Measurements from ENCODE around the gene USP15. TPM values are rescaled to one million over a fixed set of nuclear protein-coding genes. Genes with fewer than 3 reads are reported as not detected.
"Not testable (repeated sequence)": the region's sequence is repeated elsewhere in the genome, so short reads cannot be mapped to it uniquely, and the experiment has no call there.

Gene USP15
- total RNA-seq, 1 donor from 2014 or later: 112 TPM

DNA sequence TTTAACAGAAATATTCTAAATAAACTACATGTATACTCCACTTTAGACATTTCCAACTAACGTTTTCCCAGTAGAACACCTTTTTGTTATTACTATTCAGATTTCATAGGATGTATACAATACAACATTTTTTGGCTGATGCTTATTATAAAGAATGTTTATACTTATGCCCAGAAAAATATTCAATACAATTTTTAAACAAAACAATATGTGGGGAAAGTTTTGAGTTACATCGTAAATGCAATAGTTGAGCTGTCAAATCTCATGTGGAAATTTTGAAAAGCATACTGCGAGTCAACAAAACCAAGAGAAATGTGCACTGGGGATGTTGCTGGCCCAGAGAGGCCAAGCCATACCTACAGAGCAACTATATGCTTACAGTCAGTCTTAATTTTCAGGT is 188.2 kb downstream of the USP15 start:
- Mint-ChIP-seq H3K27me3 (peaks cover 13% of the 10 kb centered on the region), H3K27ac (no peak overlapping the region), H3K4me1 (no peaks in the 10 kb centered on the region), H3K36me3 (ENCODE audit: low read depth) (no peaks in the 10 kb centered on the region), H3K4me3 (no peak overlapping the region), H3K9me3 (peaks cover 10% of the 10 kb centered on the region)
- DNase-seq: no peak
- intact Hi-C loops (cut with micrococcal nuclease): no loop called here

DNA sequence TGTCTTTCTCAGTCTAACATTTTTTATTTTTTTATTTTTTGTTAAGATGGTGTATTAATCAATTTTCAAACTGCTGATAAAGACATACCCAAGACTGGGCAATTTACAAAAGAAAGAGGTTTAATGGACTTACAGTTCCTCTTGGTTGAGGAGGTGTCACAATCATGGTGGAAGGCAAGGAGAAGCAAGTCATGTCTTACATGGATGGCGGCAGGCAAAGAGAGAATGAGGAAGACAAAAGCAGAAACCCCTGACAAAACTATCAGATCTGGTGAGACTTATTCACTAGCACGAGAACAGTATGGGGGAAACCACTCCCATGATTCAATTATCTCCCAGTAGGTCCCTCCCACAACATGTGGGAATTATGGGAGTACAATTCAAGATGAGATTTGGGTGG is 195.2 kb downstream of the USP15 start:
- H3K4me1 Mint-ChIP-seq; H3K4me3 Mint-ChIP-seq; H3K36me3 Mint-ChIP-seq (ENCODE audit: low read depth); H3K27ac Mint-ChIP-seq; H3K9me3 Mint-ChIP-seq; intact Hi-C loops (cut with micrococcal nuclease); DNase-seq: not testable (repeated sequence)
- H3K27me3 Mint-ChIP-seq: peaks cover 15% of the 10 kb centered on the region

GRCh38 chr12:62458626-62459025 is 198.4 kb downstream of the USP15 start:
- intact Hi-C loops (cut with micrococcal nuclease): no loop called here

GRCh38 chr12:62459976-62460375 is 199.8 kb downstream of the USP15 start:
- no peak for DNase-seq
- Mint-ChIP-seq H3K9me3 (peaks cover 20% of the 10 kb centered on the region), H3K27ac (no peak overlapping the region), H3K27me3 (peaks cover 14% of the 10 kb centered on the region), H3K4me3 (no peak overlapping the region), H3K4me1 (no peaks in the 10 kb centered on the region), H3K36me3 (ENCODE audit: low read depth) (peaks cover 2% of the 10 kb centered on the region)
- intact Hi-C loops (cut with micrococcal nuclease): no loop called here

More at GRCh38 chr12:62458626-62459025, 198.4 kb downstream of the USP15 start:
- Mint-ChIP-seq H3K36me3 (ENCODE audit: low read depth) (peaks cover 2% of the 10 kb centered on the region), H3K27me3 (peaks cover 12% of the 10 kb centered on the region), H3K4me1 (no peaks in the 10 kb centered on the region), H3K27ac (no peak overlapping the region), H3K9me3 (peaks cover 17% of the 10 kb centered on the region), H3K4me3 (no peak overlapping the region)
- no peak for DNase-seq

GRCh38 chr12:62461171-62461837 is 201.1 kb downstream of the USP15 start:
- H3K9me3 Mint-ChIP-seq: peaks cover 15% of the 10 kb centered on the region
- H3K27me3 Mint-ChIP-seq: peaks cover 12% of the 10 kb centered on the region
- DNase-seq; H3K36me3 Mint-ChIP-seq (ENCODE audit: low read depth); H3K27ac Mint-ChIP-seq; H3K4me3 Mint-ChIP-seq; intact Hi-C loops (cut with micrococcal nuclease); H3K4me1 Mint-ChIP-seq: not testable (repeated sequence)

GRCh38 chr12:62463252-62463651 is 203.0 kb downstream of the USP15 start:
- H3K27ac Mint-ChIP-seq; DNase-seq; intact Hi-C loops (cut with micrococcal nuclease); H3K36me3 Mint-ChIP-seq (ENCODE audit: low read depth); H3K4me3 Mint-ChIP-seq: not testable (repeated sequence)
- Mint-ChIP-seq H3K4me1 (peaks cover 11% of the 10 kb centered on the region), H3K27me3 (peaks cover 12% of the 10 kb centered on the region), H3K9me3 (peaks cover 14% of the 10 kb centered on the region)

Other genes starting within 250 kb of the USP15 start
- gene MON2, start 206.4 kb downstream of the USP15 start, total RNA-seq: 32.8 and 36.4 TPM in 2 replicates

Data from activated CD4-positive, alpha-beta T cell treated with anti-CD3 and anti-CD28 coated beads, Interleukin-2, amount 10 ng/mL, durations not matched to agents 24 days and 14 days (primary cell).